ENCODE data around the gene USPL1.

- TF ChIP-seq POLR2AphosphoS5 (IDR thresholded peaks at IDR 0.05; ENCODE audit: low read depth, low read length): no peak
- no peak for TF ChIP-seq POU2F2 (IDR thresholded peaks at IDR 0.05; ENCODE audit: low read depth, low read length)
- no peak for TF ChIP-seq POLR2A (IDR thresholded peaks at IDR 0.05; ENCODE audit: low read depth, low read length)
- no peak for TF ChIP-seq TAF1 (IDR thresholded peaks at IDR 0.05; ENCODE audit: low read depth, low read length)
- no peak for TF ChIP-seq SPI1 (IDR thresholded peaks at IDR 0.05; ENCODE audit: low read depth, low read length)
Observed at GRCh38 chr13:30648522-30649012, 30.8 kb downstream of the USPL1 start.
